Common myeloid progenitor, CD34-positive (primary cell): ENCODE measurements around the gene PBX4.
"Not testable (repeated sequence)": the region's sequence is repeated elsewhere in the genome, so short reads cannot be mapped to it uniquely, and the experiment has no call there.

Experiments used
- CTCF ChIA-PET: fragments of 350-600 bp; sonication (Branson Sonifier 250); formaldehyde crosslinking; loops from one replicate; lab custom pipeline; 2021; ENCODE audit warnings: antibody characterized with exemption; lab: Charles Lee
- POLR2A ChIA-PET: fragments of 350-600 bp; sonication (Branson Sonifier 250); formaldehyde crosslinking; loops from one replicate; lab custom pipeline; 2021; ENCODE audit warnings: antibody characterized with exemption; lab: Charles Lee
- DNase-seq, 3 donors: peaks; one replicate each; pipeline versions ENCODE4 v3.0.0 to v3.0.0-alpha.2; 2013
- H3K27ac ChIP-seq, 2 experiments: 1 replicate in 1 of 2; 2 replicates in 1 of 2; pipeline ENCODE4 v1.7.0; 2013; ENCODE audit warnings: inconsistent platforms in 2 of 2, low read length in 2 of 2, mild to moderate bottlenecking in 2 of 2, low read depth in 1 of 2, moderate library complexity in 1 of 2; ENCODE audit not compliant: severe bottlenecking in 2 of 2, insufficient read depth in 1 of 2, poor library complexity in 1 of 2
- H3K27me3 ChIP-seq, 5 experiments: replicated peaks in 2 of 5; 1 replicate in 3 of 5; 2 replicates in 2 of 5; pipeline versions ENCODE4 v1.6.1 to v1.7.0; 2013; ENCODE audit warnings: low read length in 4 of 5, mild to moderate bottlenecking in 2 of 5, moderate library complexity in 2 of 5, inconsistent platforms in 1 of 5; ENCODE audit not compliant: insufficient read depth in 5 of 5, control insufficient read depth in 4 of 5
- H3K36me3 ChIP-seq, 4 experiments: 1 replicate in 2 of 4; 2 replicates in 2 of 4; pipeline versions ENCODE4 v1.6.1 to v1.7.0; 2013; ENCODE audit warnings: low read length in 3 of 4, control low read depth in 1 of 4, mild to moderate bottlenecking in 1 of 4; ENCODE audit not compliant: control insufficient read depth in 4 of 4, insufficient read depth in 4 of 4
- H3K4me1 ChIP-seq, 4 experiments: 1 replicate in 3 of 4; 2 replicates in 1 of 4; pipeline versions ENCODE4 v1.6.1 to v1.7.1; 2013; ENCODE audit warnings: low read length in 3 of 4, mild to moderate bottlenecking in 3 of 4, control low read depth in 1 of 4, inconsistent platforms in 1 of 4, moderate library complexity in 1 of 4; ENCODE audit not compliant: control insufficient read depth in 4 of 4, insufficient read depth in 4 of 4; ENCODE audit errors: control extremely low read depth in 1 of 4
- H3K4me3 ChIP-seq, 7 experiments: 1 replicate in 4 of 7; 2 replicates in 3 of 7; pipeline versions ENCODE4 v1.5.1 to v1.7.0; 2013; ENCODE audit warnings: mild to moderate bottlenecking in 7 of 7, low read length in 6 of 7, moderate library complexity in 6 of 7, inconsistent platforms in 2 of 7, low read depth in 2 of 7, control low read depth in 1 of 7; ENCODE audit not compliant: insufficient read depth in 4 of 7, control insufficient read depth in 1 of 7; ENCODE audit errors: extremely low read depth in 1 of 7
- H3K9me3 ChIP-seq, 5 experiments: 1 replicate in 4 of 5; 2 replicates in 1 of 5; pipeline versions ENCODE4 v1.6.1 to v1.7.1; 2013; ENCODE audit warnings: low read length in 4 of 5, mild to moderate bottlenecking in 2 of 5, inconsistent platforms in 1 of 5, low read depth in 1 of 5, moderate library complexity in 1 of 5; ENCODE audit not compliant: control insufficient read depth in 4 of 5, insufficient read depth in 2 of 5; ENCODE audit errors: control extremely low read depth in 1 of 5
- WGBS: methylation state at CpG from one replicate; pipeline ENCODE4 v1.1.5; 2013; ENCODE audit not compliant: insufficient coverage; 5-methylcytosine and 5-hydroxymethylcytosine counted together

PBX4 gene

DNA sequence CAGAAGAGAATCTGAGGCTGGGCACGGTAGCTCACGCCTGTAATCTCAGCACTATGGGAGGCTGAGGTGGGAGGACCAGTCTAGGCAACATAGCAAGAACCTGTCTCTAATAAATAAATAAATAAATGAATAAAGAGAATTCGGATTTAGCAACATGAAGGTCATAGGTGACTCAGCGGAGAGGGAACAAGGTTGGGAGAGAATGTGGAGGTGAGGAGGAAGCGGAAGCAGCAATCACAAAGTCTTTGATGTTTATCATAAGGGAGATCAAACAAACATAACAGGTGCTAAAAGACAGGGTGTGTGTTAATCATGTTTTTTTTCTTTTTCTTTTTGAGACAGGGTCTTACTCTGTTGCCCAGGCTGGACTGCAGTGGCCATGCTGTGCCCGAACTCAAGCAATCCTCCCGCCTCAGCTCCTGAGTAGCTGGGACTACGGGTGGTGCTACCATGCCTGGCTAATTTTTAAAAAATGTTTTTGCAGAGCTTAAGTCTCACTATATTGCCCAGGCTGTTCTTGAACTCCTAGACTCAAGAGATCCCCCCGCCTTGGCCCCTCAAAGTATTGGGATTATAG lies 16.3 kb downstream of the PBX4 start:
- WGBS: 95% methylated on average over 7 of the region's 9 CpGs
- no peaks in the 10 kb centered on the region for H3K27me3 ChIP-seq
- H3K9me3 ChIP-seq: no peaks in the 10 kb centered on the region
- POLR2A ChIA-PET: interaction anchor here (1.1 kb wide), 1 partner anchor 11 kb away, joined by 3 read pairs; no protein-coding TSS in a partner anchor
- H3K36me3 ChIP-seq: no peaks in the 10 kb centered on the region
- no peak overlapping the region for H3K4me3 ChIP-seq
- DNase-seq: no peak
- peaks cover 4 to 13% (median 8%) of the 10 kb centered on the region in 4 experiments for H3K4me1 ChIP-seq
- CTCF ChIA-PET: interaction anchor here (1.0 to 1.4 kb wide), 4 partner anchors 10 to 42 kb away, joined by 3 to 4 read pairs (median 3); partner anchors contain the start of gene GMIP
- no peak overlapping the region for H3K27ac ChIP-seq

DNA sequence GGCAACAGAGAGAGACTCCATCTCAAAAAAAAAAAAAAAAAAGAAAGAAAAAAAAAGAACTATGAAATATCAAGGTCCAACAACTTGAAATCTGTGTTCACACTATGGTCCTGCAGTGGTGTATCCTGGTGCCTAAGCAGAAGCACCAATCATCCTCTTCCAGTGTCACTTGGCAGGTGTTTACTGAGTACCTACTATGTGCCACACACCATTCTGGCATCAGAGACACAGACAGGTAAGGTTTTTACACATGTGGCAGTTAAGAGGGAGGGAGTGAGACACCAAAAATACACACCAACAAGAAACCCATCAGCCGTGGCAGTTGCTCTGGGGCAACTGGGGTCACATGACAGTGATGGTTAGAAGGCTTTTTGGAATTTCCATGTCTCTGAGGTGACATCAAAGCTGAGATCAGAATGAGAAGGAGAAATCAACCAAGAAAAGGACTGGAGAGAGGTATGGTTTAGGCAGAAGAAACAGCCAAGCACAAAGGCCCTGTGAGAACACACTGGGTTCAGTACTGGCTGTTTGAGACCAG lies 17.6 kb downstream of the PBX4 start:
- no peak for DNase-seq
- WGBS: no CpG with 5 or more reads among the region's 1 CpG
- Histone ChIP-seq H3K4me1 (peaks cover 0 to 7% (median 5%) of the 10 kb centered on the region in 4 experiments), H3K36me3 (no peaks in the 10 kb centered on the region), H3K27me3 (no peaks in the 10 kb centered on the region), H3K27ac (no peak overlapping the region), H3K9me3 (no peaks in the 10 kb centered on the region), H3K4me3 (no peak overlapping the region)
- POLR2A ChIA-PET: no interaction called here
- CTCF ChIA-PET: no interaction called here

DNA sequence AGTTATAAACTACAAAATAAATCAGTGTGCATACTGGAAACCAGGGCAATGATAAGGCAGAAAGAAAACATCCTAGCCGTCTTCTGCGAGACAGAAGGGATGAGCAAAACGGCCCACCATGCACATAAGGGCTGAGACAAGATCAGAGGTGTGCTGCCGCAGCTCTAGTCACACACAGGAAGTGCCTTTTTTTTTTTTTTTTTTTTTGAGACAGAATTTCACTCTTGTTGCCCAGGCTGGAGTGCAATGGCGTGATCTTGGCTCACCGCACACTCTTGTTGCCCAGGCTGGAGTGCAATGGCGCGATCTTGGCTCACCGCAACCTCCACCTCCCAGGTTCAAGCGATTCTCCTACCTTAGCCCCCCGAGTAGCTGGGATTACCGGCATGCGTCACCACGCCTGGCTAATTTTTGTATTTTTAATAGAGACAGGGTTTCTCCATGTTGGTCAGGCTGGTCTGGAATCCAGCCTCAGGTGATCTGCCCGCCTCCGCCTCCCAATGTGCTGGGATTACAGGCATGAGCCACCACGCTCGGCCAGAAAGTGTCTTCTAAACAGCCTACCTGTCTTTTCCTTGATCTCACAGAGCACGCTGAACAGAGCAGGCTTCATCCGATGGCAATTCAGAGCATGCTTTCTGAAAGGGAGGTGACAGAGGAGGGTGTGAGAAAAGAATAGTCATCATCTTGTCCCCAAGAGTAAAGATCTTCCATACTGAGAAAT lies 19.6 kb downstream of the PBX4 start:
- POLR2A ChIA-PET, H3K27ac ChIP-seq, H3K36me3 ChIP-seq, DNase-seq, H3K9me3 ChIP-seq, CTCF ChIA-PET, H3K4me1 ChIP-seq, H3K4me3 ChIP-seq, H3K27me3 ChIP-seq: not testable (repeated sequence)
- WGBS: 98% methylated on average over 18 of the region's 20 CpGs

DNA sequence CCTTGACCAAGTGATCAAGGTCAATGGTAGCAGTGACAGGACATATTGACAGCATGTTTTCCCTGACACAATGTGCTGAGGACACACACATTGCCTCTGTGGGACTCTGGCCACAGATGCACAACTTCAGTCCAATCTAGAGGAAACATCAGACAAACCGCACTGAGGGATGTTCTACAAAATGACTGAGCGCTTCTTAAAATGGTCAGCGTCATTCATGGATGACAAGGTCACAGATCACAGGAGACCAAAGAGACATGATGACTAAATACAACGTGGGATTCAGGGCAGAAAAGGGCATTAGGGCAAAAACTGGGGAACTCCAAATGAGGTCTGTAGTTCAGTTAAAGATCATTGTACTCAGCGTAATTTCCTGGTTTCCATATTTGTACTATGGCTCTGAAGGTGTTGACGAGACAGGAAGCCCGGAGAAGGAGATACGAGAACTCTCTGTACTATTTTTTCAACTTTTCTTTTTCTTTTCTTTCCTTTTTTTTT lies 20.6 kb downstream of the PBX4 start:
- no peak overlapping the region for H3K4me3 ChIP-seq
- peak; percentile 21 to 79 (median 63) for DNase-seq
- H3K27ac ChIP-seq: no peak overlapping the region
- 75% methylated on average over 6 of the region's 8 CpGs for WGBS
- ChIA-PET CTCF (interaction anchor here (0.9 kb wide), 1 partner anchor 44 kb away, joined by 4 read pairs; no protein-coding TSS in a partner anchor), POLR2A (no interaction called here)
- H3K9me3 ChIP-seq: no peaks in the 10 kb centered on the region
- H3K36me3 ChIP-seq: no peaks in the 10 kb centered on the region
- no peaks in the 10 kb centered on the region for H3K27me3 ChIP-seq
- peaks cover 0 to 3% (median 2%) of the 10 kb centered on the region in 4 experiments for H3K4me1 ChIP-seq

DNA sequence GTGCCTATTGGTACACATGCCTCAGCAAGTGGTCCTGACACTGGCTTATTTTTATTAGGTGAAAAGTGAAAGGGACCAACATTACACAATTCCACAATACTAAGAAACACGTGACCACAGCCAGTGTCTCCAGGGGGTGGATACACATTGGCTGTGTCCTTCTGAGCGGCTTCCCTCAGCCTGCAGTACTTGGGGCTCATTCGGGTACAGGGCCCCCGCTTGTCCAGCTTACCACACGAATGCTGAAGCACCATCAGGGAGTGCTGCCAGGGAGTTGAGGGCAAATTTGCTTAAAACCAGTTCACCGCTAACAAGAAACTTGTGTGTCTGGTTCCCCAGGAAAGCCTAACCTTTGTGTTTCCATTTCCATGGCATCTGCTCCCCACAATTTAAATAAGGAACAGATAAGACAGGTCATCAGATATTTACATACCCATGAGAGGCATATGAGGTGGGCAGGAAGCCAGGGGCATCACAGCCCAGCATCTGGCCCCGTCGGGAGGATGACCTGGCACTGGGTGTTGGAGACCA lies 23.3 kb downstream of the PBX4 start:
- POLR2A ChIA-PET: no interaction called here
- Histone ChIP-seq H3K27me3 (no peaks in the 10 kb centered on the region), H3K9me3 (no peaks in the 10 kb centered on the region), H3K4me1 (no peaks in the 10 kb centered on the region), H3K27ac (no peak overlapping the region), H3K4me3 (no peak overlapping the region), H3K36me3 (no peaks in the 10 kb centered on the region)
- 98% methylated on average over 5 of the region's 8 CpGs for WGBS
- CTCF ChIA-PET: no interaction called here
- peak in 2 of 3 donors; percentile 9 for DNase-seq

DNA sequence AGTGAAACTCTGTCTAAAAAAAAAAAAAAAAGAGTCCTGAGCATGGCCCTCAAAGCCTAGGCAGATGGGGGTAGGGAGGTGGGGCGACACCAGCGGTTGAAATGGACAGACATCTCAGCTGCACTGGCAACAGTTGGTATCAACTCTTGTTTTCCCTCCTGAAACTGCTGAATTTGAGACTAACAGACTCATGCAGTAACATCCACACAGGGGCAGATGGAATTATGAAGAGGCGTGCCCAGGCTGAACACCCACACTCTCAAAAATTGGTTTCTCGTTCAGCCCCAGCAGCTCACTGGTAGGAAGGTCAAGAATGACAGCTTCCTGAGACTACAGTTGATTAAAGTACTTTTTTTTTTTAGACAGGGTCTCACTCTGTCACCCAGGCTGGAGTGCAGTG lies 24.1 kb downstream of the PBX4 start:
- ChIA-PET POLR2A (no interaction called here), CTCF (no interaction called here)
- no peak overlapping the region for H3K4me3 ChIP-seq
- DNase-seq: no peak
- H3K9me3 ChIP-seq: no peaks in the 10 kb centered on the region
- H3K27ac ChIP-seq: no peak overlapping the region
- no peaks in the 10 kb centered on the region for H3K36me3 ChIP-seq
- no peaks in the 10 kb centered on the region for H3K4me1 ChIP-seq
- no peaks in the 10 kb centered on the region for H3K27me3 ChIP-seq
- WGBS: 100% methylated on average over 4 of the region's 4 CpGs

DNA sequence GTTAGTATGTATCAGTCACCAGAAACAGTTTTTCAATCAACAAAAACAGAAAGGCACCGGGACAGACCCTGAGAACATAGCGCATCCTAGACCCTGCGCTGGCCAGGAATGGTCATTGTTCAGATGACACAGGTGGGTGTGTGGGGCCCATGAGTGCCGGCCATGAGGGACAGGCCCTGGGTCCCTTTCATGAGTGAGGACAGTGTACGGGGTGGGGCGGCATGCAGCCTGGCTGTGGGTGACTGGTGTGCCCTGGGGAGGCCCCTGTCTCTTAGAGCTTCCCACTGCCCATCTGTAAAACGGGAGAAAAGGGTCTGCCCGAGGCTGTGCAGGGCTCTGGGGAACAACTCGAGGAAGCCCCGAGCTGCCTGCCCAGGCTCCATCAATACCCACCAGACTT lies 25.8 kb downstream of the PBX4 start:
- ChIA-PET CTCF (interaction anchor here (0.6 kb wide), 1 partner anchor 51 kb away, joined by 3 read pairs; no protein-coding TSS in a partner anchor), POLR2A (no interaction called here)
- no peak overlapping the region for H3K27ac ChIP-seq

More for the DNA sequence above, 25.8 kb downstream of the PBX4 start:
- Histone ChIP-seq H3K27me3 (no peaks in the 10 kb centered on the region), H3K4me3 (no peak overlapping the region), H3K9me3 (no peaks in the 10 kb centered on the region), H3K36me3 (no peaks in the 10 kb centered on the region), H3K4me1 (no peaks in the 10 kb centered on the region)
- no peak for DNase-seq
- 96% methylated on average over 10 of the region's 10 CpGs for WGBS
